Neural cell (in vitro differentiated cells): Measurements from ENCODE around the gene RRAGA. TPM values are rescaled to one million over a fixed set of nuclear protein-coding genes. Genes with fewer than 3 reads are reported as not detected.

ENCODE experiments used
- H2AFZ ChIP-seq: fragments of 200-600, 300-800 bp; sonication (generic), shearing (Covaris generic); 2 replicates; pipeline ENCODE4 v1.6.0; 2014; ENCODE audit warnings: low read depth, mild to moderate bottlenecking, antibody characterized with exemption, low read length, moderate library complexity
- H3F3A ChIP-seq: fragments of 200-600 bp; shearing (Covaris generic); 2 replicates; pipeline ENCODE4 v1.6.1; 2016; ENCODE audit warnings: mild to moderate bottlenecking, moderate library complexity, mixed read lengths, antibody characterized with exemption, low read length; ENCODE audit not compliant: insufficient read depth, poor library complexity, severe bottlenecking
- H3K27ac ChIP-seq: fragments of 200-600, 300-800 bp; sonication (generic), shearing (Covaris generic); 2 replicates; pipeline ENCODE4 v1.5.1; 2014; ENCODE audit warnings: mild to moderate bottlenecking, low read length, moderate library complexity
- H3K27me3 ChIP-seq: fragments of 300-800, 200-600 bp; sonication (generic), shearing (Covaris generic); 2 replicates; pipeline ENCODE4 v1.6.0; 2014; ENCODE audit warnings: mild to moderate bottlenecking, low read depth, low read length, moderate library complexity; ENCODE audit not compliant: insufficient read depth
- H3K36me3 ChIP-seq: fragments of 300-800, 200-600 bp; sonication (generic), shearing (Covaris generic); 2 replicates; pipeline ENCODE4 v1.5.1; 2014; ENCODE audit warnings: mild to moderate bottlenecking, antibody characterized with exemption, low read length, moderate library complexity; ENCODE audit not compliant: insufficient read depth
- H3K4me2 ChIP-seq: fragments of 300-800, 200-600 bp; sonication (generic), shearing (Covaris generic); 2 replicates; pipeline ENCODE4 v1.6.0; 2014; ENCODE audit warnings: mild to moderate bottlenecking, low read length
- H3K4me3 ChIP-seq: fragments of 300-800, 200-600 bp; sonication (generic), shearing (Covaris generic); 2 replicates; pipeline ENCODE4 v1.5.1; 2014; ENCODE audit warnings: mild to moderate bottlenecking, low read length, moderate library complexity
- H3K79me2 ChIP-seq: fragments of 200-600 bp; shearing (Covaris generic); replicated peaks from 2 replicates; pipeline ENCODE4 v1.6.0; 2014; ENCODE audit warnings: mild to moderate bottlenecking, low read length, moderate library complexity; ENCODE audit not compliant: insufficient read depth
- H3K9ac ChIP-seq: fragments of 300-800, 200-600 bp; sonication (generic), shearing (Covaris generic); 2 replicates; pipeline ENCODE4 v1.6.1; 2016; ENCODE audit warnings: mild to moderate bottlenecking, low read length, mixed read lengths
- H3K9me2 ChIP-seq: fragments of 200-600 bp; shearing (Covaris generic); 2 replicates; pipeline ENCODE4 v1.6.1; 2016; ENCODE audit warnings: mild to moderate bottlenecking, low read length, mixed read lengths; ENCODE audit not compliant: insufficient read depth
- H3K9me3 ChIP-seq: fragments of 200-600, 300-800 bp; sonication (generic), shearing (Covaris generic); 2 replicates; pipeline ENCODE4 v1.6.1; 2016; ENCODE audit warnings: mild to moderate bottlenecking, mixed run types, low read length, moderate library complexity, mixed read lengths
- H4K20me1 ChIP-seq: fragments of 200-600 bp; shearing (Covaris generic); 2 replicates; pipeline ENCODE4 v1.6.1; 2016; ENCODE audit warnings: mild to moderate bottlenecking, mixed run types; ENCODE audit not compliant: insufficient read depth
- MXI1 ChIP-seq: fragments of 450-650 bp; conservative IDR thresholded peaks from 2 replicates; pipeline ENCODE4 v1.6.1; 2014; ENCODE audit warnings: antibody characterized with exemption, mild to moderate bottlenecking; ENCODE audit not compliant: poor library complexity, severe bottlenecking
- POLR2AphosphoS5 ChIP-seq: IDR thresholded peaks from 2 replicates; pipeline ENCODE4 v1.6.1; 2012
- RAD21 ChIP-seq: fragments of 450-650 bp; conservative IDR thresholded peaks from 2 replicates; pipeline ENCODE4 v1.6.1; 2014; ENCODE audit warnings: antibody characterized with exemption, mild to moderate bottlenecking, moderate library complexity
- REST ChIP-seq: IDR thresholded peaks from 2 replicates; pipeline ENCODE4 v1.6.1; 2012; ENCODE audit warnings: borderline replicate concordance
- SMC3 ChIP-seq: fragments of 450-650 bp; conservative IDR thresholded peaks from 2 replicates; pipeline ENCODE4 v1.6.1; 2014; ENCODE audit warnings: antibody characterized with exemption, mild to moderate bottlenecking, moderate library complexity; ENCODE audit not compliant: poor library complexity
- TAF1 ChIP-seq: IDR thresholded peaks from 2 replicates; pipeline ENCODE4 v1.6.1; 2012; ENCODE audit warnings: low read depth
- polyA plus RNA-seq: library from polyadenylated mRNA; depleted of rRNA; stranded (reverse); fragments of >200 nt; gene quantifications from 2 replicates; pipeline ENCODE4 v1.2.3, GENCODE V29; 2014
- TF ChIP-seq, protein P1 (sequence below): fragments of 450-650 bp; IDR thresholded peaks from 2 replicates; pipeline ENCODE4 v1.5.1; 2014; ENCODE audit warnings: antibody characterized with exemption, mild to moderate bottlenecking, moderate library complexity; ENCODE audit not compliant: poor library complexity, severe bottlenecking

Gene RRAGA
- polyA plus RNA-seq, 1 donor from 2014 or later = 81.5 TPM

DNA sequence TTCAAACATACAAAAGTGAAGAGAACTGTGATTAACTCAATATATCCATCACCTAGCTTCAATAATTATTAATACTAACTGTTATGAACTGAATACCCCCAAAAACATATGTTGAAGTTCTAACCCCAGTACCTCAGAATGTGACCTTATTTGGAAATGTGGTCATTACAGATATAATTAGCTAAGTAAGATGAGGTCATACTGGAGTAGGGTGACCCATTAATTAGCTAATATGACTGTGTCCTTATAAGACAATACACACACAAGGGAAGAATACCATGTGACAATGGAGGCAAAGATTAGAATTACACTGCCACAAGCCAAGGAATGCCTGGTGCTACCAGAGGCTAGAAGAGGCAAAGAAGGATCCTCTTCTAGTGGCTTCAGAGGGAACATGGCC is 7.8 kb downstream of the RRAGA start (continued):
- TF ChIP-seq MXI1 (no peak), POLR2AphosphoS5 (no peak)

GRCh38 chr9:19074229-19074628 is 25.0 kb downstream of the RRAGA start:
- Histone ChIP-seq H3K27ac (no peak overlapping the region), H3K9me2 (no peaks in the 10 kb centered on the region), H4K20me1 (no peaks in the 10 kb centered on the region), H3K27me3 (no peaks in the 10 kb centered on the region), H3K9me3 (no peaks in the 10 kb centered on the region), H3K4me2 (no peak overlapping the region), H3K79me2 (no peaks in the 10 kb centered on the region), H3K36me3 (peaks cover 9% of the 10 kb centered on the region), H3K4me3 (no peak overlapping the region), H3F3A (no peaks in the 10 kb centered on the region), H2AFZ (no peak overlapping the region), H3K9ac (no peak overlapping the region)
- TF ChIP-seq, protein P1, sequence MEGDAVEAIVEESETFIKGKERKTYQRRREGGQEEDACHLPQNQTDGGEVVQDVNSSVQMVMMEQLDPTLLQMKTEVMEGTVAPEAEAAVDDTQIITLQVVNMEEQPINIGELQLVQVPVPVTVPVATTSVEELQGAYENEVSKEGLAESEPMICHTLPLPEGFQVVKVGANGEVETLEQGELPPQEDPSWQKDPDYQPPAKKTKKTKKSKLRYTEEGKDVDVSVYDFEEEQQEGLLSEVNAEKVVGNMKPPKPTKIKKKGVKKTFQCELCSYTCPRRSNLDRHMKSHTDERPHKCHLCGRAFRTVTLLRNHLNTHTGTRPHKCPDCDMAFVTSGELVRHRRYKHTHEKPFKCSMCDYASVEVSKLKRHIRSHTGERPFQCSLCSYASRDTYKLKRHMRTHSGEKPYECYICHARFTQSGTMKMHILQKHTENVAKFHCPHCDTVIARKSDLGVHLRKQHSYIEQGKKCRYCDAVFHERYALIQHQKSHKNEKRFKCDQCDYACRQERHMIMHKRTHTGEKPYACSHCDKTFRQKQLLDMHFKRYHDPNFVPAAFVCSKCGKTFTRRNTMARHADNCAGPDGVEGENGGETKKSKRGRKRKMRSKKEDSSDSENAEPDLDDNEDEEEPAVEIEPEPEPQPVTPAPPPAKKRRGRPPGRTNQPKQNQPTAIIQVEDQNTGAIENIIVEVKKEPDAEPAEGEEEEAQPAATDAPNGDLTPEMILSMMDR = no peak
- TF ChIP-seq SMC3 = no peak
- TF ChIP-seq MXI1 = no peak
- no peak for TF ChIP-seq TAF1

DNA sequence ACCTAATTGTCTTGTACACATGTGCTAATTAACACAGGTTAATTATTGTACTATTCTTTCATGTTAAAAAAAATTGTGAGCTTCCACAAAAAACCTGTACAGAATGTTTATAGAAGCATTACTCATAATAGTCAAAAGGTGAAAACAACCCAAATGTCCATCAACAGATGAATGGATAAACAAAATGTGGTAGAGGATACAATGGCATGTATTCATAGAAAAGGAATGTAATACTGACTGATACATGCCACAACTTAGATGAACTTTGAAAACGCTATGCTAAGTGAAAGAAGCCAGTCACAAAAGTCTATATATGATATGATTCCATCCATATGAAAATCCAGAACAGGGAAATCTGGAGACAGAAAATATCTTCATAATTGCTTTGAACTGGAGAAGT is 25.6 kb downstream of the RRAGA start:
- no peaks in the 10 kb centered on the region for H3F3A ChIP-seq
- H3K9me2 ChIP-seq = no peaks in the 10 kb centered on the region
- no peak for TF ChIP-seq TAF1
- no peak overlapping the region for H3K9ac ChIP-seq
- H4K20me1 ChIP-seq = no peaks in the 10 kb centered on the region
- peaks cover 9% of the 10 kb centered on the region for H3K36me3 ChIP-seq
- H3K27me3 ChIP-seq = no peaks in the 10 kb centered on the region
- H3K4me3 ChIP-seq = no peak overlapping the region
- no peak overlapping the region for H2AFZ ChIP-seq
- H3K27ac ChIP-seq = no peak overlapping the region
- H3K4me2 ChIP-seq = no peak overlapping the region
- H3K9me3 ChIP-seq = no peaks in the 10 kb centered on the region
- H3K79me2 ChIP-seq = no peaks in the 10 kb centered on the region

- H3K9me3 ChIP-seq = no peaks in the 10 kb centered on the region
- no peaks in the 10 kb centered on the region for H3K79me2 ChIP-seq
- no peaks in the 10 kb centered on the region for H3K9me2 ChIP-seq
- H3K4me2 ChIP-seq = no peak overlapping the region
- peaks cover 4% of the 10 kb centered on the region for H3K36me3 ChIP-seq
- no peak overlapping the region for H2AFZ ChIP-seq
- peak; percentile 22 for TF ChIP-seq RAD21
- TF ChIP-seq TAF1 = no peak
- no peak for TF ChIP-seq REST
- TF ChIP-seq, protein P1 = peak; percentile 44
- TF ChIP-seq SMC3 = peak; percentile 37
- H3K27me3 ChIP-seq = no peaks in the 10 kb centered on the region
- H3K27ac ChIP-seq = no peak overlapping the region
- H3F3A ChIP-seq = no peaks in the 10 kb centered on the region
- no peak overlapping the region for H3K4me3 ChIP-seq
- H4K20me1 ChIP-seq = no peaks in the 10 kb centered on the region
- no peak overlapping the region for H3K9ac ChIP-seq
Measured at GRCh38 chr9:19085295-19085694, 36.1 kb downstream of the RRAGA start.
